GM23248 (cell line): ENCODE results near the gene TCAF1. TPM values are rescaled to one million over a fixed set of nuclear protein-coding genes. Genes with fewer than 3 reads are reported as not detected.
A peak's percentile ranks its signal among the peaks of the same experiment; 100 is the strongest.

Experiments used
- DNase-seq: peaks from one replicate; pipeline ENCODE4 v3.0.0-alpha.2; 2015
- H2AFZ ChIP-seq: fragments of 200-600 bp; sonication (generic); 2 replicates; pipeline ENCODE4 v1.6.1; 2016; ENCODE audit warnings: antibody characterized with exemption
- H3F3A ChIP-seq: fragments of 200-600 bp; sonication (generic); 2 replicates; pipeline ENCODE4 v1.6.1; 2016; ENCODE audit warnings: mild to moderate bottlenecking, antibody characterized with exemption, mixed run types; ENCODE audit not compliant: insufficient read depth
- H3K27ac ChIP-seq: fragments of 200-600 bp; sonication (generic); 2 replicates; pipeline ENCODE4 v1.5.1; 2016; ENCODE audit warnings: mild to moderate bottlenecking
- H3K27me3 ChIP-seq: fragments of 200-600 bp; sonication (generic); replicated peaks from 2 replicates; pipeline ENCODE4 v1.6.1; 2016; ENCODE audit warnings: mild to moderate bottlenecking; ENCODE audit not compliant: insufficient read depth
- H3K36me3 ChIP-seq: fragments of 200-600 bp; sonication (generic); 2 replicates; pipeline ENCODE4 v1.6.1; 2016; ENCODE audit warnings: low read depth, mild to moderate bottlenecking
- H3K4me1 ChIP-seq: fragments of 200-600 bp; sonication (generic); 2 replicates; pipeline ENCODE4 v1.6.1; 2016; ENCODE audit warnings: mild to moderate bottlenecking; ENCODE audit not compliant: insufficient read depth
- H3K4me2 ChIP-seq: fragments of 200-600 bp; sonication (generic); one replicate; pipeline ENCODE4 v1.6.1; 2016; ENCODE audit warnings: mild to moderate bottlenecking; ENCODE audit not compliant: unreplicated experiment
- H3K4me3 ChIP-seq: fragments of 200-600 bp; sonication (generic); 2 replicates; pipeline ENCODE4 v1.5.1; 2016; ENCODE audit warnings: mild to moderate bottlenecking
- H3K79me2 ChIP-seq: fragments of 200-600 bp; sonication (generic); 2 replicates; pipeline ENCODE4 v1.6.1; 2016; ENCODE audit warnings: mild to moderate bottlenecking; ENCODE audit not compliant: insufficient read depth
- H3K9ac ChIP-seq: fragments of 200-600 bp; sonication (generic); 2 replicates; pipeline ENCODE4 v1.6.1; 2016; ENCODE audit warnings: mild to moderate bottlenecking
- H3K9me2 ChIP-seq: fragments of 200-600 bp; sonication (generic); 2 replicates; pipeline ENCODE4 v1.6.1; 2016; ENCODE audit warnings: mixed run types, mild to moderate bottlenecking, moderate library complexity; ENCODE audit not compliant: insufficient read depth
- H3K9me3 ChIP-seq: fragments of 200-600 bp; sonication (generic); one replicate; pipeline ENCODE4 v1.6.1; 2017; ENCODE audit warnings: low read depth
- H4K20me1 ChIP-seq: fragments of 200-600 bp; sonication (generic); 2 replicates; pipeline ENCODE4 v1.6.0; 2016; ENCODE audit not compliant: insufficient read depth
- EZH2 ChIP-seq: fragments of 200-600 bp; sonication (generic); IDR thresholded peaks from 2 replicates; pipeline ENCODE4 v1.6.1; 2018; ENCODE audit warnings: antibody characterized with exemption, mild to moderate bottlenecking; ENCODE audit not compliant: insufficient read depth, poor library complexity, severe bottlenecking
- EZH2phosphoT487 ChIP-seq: fragments of 200-600 bp; sonication (generic); IDR thresholded peaks from 2 replicates; pipeline ENCODE4 v1.6.1; 2018; ENCODE audit warnings: antibody characterized with exemption, moderate library complexity, mild to moderate bottlenecking, low read depth; ENCODE audit not compliant: insufficient read depth
- WGBS, 2 experiments: methylation state at CpG; one replicate each; pipeline ENCODE4 v1.1.6; 2015 to 2017; ENCODE audit warnings: low lambda C conversion rate in 2 of 2, low coverage in 1 of 2; ENCODE audit errors: missing lambda C conversion rate in 2 of 2; 5-methylcytosine and 5-hydroxymethylcytosine counted together
- in situ Hi-C: fragments of 300-500 bp; cut with MboI; formaldehyde crosslinking; loops from 2 replicates; pipeline ENCODE4 v1.15.0; 2020
- polyA plus RNA-seq: library from polyadenylated mRNA; unstranded; fragments of >200 nt; fragmentation: Nextera tagmentation; extraction: Ambion mirVana; gene quantifications from 2 replicates; pipeline ENCODE4 v1.2.1, GENCODE V29; 2016
- total RNA-seq: library from RNA; depleted of rRNA; stranded (reverse); fragments of >200 nt; shearing (Covaris generic); gene quantifications from 2 replicates; pipeline ENCODE4 v1.2.3, GENCODE V29; 2014

The TCAF1 gene
- total and polyA plus RNA-seq, 2 experiments from 2014 or later, result 46.5 to 82.9 TPM

DNA sequence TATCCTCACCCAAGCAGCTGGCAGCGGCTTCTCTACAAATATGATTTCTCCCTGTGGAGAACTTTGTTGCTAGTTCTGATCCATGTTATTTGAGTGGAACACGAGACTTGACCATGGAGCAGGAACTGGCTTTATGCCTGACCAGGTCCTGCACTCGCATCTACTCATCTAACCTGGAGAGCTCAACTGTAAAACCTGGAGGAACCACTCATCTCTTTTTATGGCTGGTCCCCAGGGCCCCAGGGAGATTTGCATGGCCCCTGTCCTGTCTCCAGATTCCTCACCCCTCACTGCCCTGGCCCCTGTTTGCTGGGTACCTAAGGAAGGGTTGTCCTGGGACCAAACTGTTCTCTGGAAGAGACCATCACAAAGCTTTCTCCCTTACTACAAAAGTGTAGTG lies 16.0 kb downstream of the TCAF1 start:
- no peaks in the 10 kb centered on the region for H3K9me2 ChIP-seq
- no peak for TF ChIP-seq EZH2
- TF ChIP-seq EZH2phosphoT487, result no peak
- WGBS, 2 experiments, result 96% methylated on average over 3 of the region's 3 CpGs
- H3F3A ChIP-seq, result peaks cover 3% of the 10 kb centered on the region; the same call in 1 of the 2 replicates
- H2AFZ ChIP-seq, result no peak overlapping the region
- H3K27ac ChIP-seq, result no peak overlapping the region
- H3K79me2 ChIP-seq, result peaks cover 86% of the 10 kb centered on the region
- DNase-seq, result no peak
- H3K4me3 ChIP-seq, result no peak overlapping the region
- H4K20me1 ChIP-seq, result peaks cover 5% of the 10 kb centered on the region; the same call in 1 of the 2 replicates
- no peaks in the 10 kb centered on the region for H3K27me3 ChIP-seq
- 0 out of 2 replicates have a peak, but pooled peaks cover 7% of the 10 kb centered on the region for H3K4me1 ChIP-seq
- in situ Hi-C loops, result loop anchor here (10.0 kb wide), 1 partner anchor 119 kb away; the partner anchor contains the start of gene OR6B1
- H3K9me3 ChIP-seq, result no peaks in the 10 kb centered on the region
- no peak overlapping the region for H3K4me2 ChIP-seq
- peaks cover 9% of the 10 kb centered on the region; the same call in 1 of the 2 replicates for H3K36me3 ChIP-seq
- H3K9ac ChIP-seq, result no peak overlapping the region

DNA sequence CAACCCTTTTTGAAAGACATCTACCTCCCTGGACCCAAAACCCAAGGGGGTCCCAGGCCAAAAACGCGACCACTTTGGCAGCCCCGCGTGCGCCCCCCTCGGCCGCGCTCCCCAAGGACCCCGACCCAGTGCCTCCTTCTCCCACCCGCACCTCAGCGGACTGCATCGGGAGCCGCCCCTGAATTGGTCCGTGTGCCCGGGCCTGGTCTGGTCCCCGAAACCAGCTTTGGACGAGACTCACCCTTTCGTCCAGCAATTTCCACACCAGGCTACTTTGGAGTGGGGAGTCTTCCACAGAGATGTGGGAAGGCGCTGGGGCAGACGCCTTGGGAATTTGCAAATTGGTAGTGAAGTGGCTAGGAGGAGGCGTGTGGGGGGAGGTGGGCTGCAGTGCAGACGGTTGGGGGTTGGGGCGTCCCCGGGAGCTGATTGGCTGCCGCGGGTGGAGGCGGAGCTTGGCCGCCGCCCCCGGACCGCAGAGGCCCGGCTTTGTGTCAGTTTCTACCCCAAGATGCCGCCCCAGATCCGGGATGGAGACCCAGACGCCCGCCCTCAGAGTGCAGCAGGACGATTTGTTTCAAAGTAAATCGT lies 16.9 kb downstream of the TCAF1 start:
- 0 out of 2 replicates have a peak, but pooled peaks cover 7% of the 10 kb centered on the region for H3K4me1 ChIP-seq
- H3K9me2 ChIP-seq, result no peaks in the 10 kb centered on the region
- peaks cover 9% of the 10 kb centered on the region; the same call in 1 of the 2 replicates for H3K36me3 ChIP-seq
- peak; percentile 76 for DNase-seq
- peaks cover 5% of the 10 kb centered on the region; the same call in 1 of the 2 replicates for H4K20me1 ChIP-seq
- no peak overlapping the region for H3K27ac ChIP-seq
- WGBS, 2 experiments, result 15 to 18% methylated on average over 28 to 38 of the region's 38 CpGs
- H3K79me2 ChIP-seq, result peaks cover 86% of the 10 kb centered on the region
- peak overlapping the region; percentile 75 for H3K9ac ChIP-seq
- TF ChIP-seq EZH2, result no peak
- TF ChIP-seq EZH2phosphoT487, result no peak
- peak overlapping the region; percentile 79 for H2AFZ ChIP-seq
- H3K9me3 ChIP-seq, result no peaks in the 10 kb centered on the region
- H3F3A ChIP-seq, result no peaks in the 10 kb centered on the region
- in situ Hi-C loops, result loop anchor here (10.0 kb wide), 1 partner anchor 120 kb away; the partner anchor contains the start of gene OR6B1
- H3K27me3 ChIP-seq, result no peaks in the 10 kb centered on the region
- peak overlapping the region; percentile 70 for H3K4me3 ChIP-seq
- peak overlapping the region; percentile 70 for H3K4me2 ChIP-seq

DNA sequence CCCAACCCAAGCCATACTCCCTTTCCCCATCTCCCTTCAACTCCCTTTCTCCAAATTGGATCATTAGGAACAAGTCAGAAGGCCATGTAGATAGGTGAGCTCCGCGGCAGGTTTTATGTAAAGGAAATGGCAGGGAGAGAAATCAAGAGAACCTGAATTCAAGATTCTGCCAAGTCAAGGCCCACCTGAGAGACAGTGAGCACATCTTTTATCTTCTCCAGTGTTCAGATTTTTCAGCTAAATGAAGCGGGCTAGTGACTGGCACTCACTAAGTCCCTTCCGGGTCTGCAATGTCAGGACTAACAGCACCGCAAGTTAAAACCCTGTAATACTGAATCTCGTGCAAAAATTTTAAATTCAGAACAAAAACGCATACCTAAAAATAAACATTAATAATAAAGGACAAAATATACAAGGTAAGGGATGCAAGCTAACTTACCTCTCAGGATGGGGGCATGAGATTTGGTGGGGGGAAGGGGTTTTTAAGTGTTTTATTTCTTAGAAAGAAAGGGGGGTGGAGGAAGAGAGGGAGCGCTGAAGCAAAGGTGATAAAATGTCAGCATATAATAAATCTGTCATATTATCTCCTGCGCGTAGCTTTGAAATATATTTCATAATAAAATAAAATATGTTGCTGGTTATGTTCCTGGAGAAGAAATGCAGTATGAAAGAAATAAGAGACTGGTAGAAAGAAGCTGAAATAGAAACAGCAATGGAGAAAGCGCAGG lies 17.6 kb downstream of the TCAF1 start:
- in situ Hi-C loops, result loop anchor here (10.0 kb wide), 1 partner anchor 120 kb away; the partner anchor contains the start of gene OR6B1
- no peaks in the 10 kb centered on the region for H3K27me3 ChIP-seq
- 62 to 64% methylated on average over 11 of the region's 11 CpGs for WGBS, 2 experiments
- no peak overlapping the region for H3K27ac ChIP-seq
- peaks cover 9% of the 10 kb centered on the region; the same call in 1 of the 2 replicates for H3K36me3 ChIP-seq
- peaks cover 86% of the 10 kb centered on the region for H3K79me2 ChIP-seq
- no peaks in the 10 kb centered on the region for H3K9me3 ChIP-seq
- peak overlapping the region; percentile 70 for H3K4me3 ChIP-seq
- DNase-seq, result no peak
- H3F3A ChIP-seq, result no peaks in the 10 kb centered on the region
- H3K4me2 ChIP-seq, result peak overlapping the region; percentile 70
- peak overlapping the region; percentile 79 for H2AFZ ChIP-seq
- no peaks in the 10 kb centered on the region for H3K9me2 ChIP-seq
- no peak for TF ChIP-seq EZH2phosphoT487
- no peak for TF ChIP-seq EZH2
- 0 out of 2 replicates have a peak, but pooled peaks cover 7% of the 10 kb centered on the region for H3K4me1 ChIP-seq
- peak overlapping the region; percentile 75 for H3K9ac ChIP-seq
- peaks cover 5% of the 10 kb centered on the region; the same call in 1 of the 2 replicates for H4K20me1 ChIP-seq

GRCh38 chr7:143882604-143883078 lies 19.3 kb downstream of the TCAF1 start:
- H3K9me2 ChIP-seq, result no peaks in the 10 kb centered on the region
- peak overlapping the region; percentile 74 for H3K9ac ChIP-seq
- no peaks in the 10 kb centered on the region for H3K27me3 ChIP-seq
- peak overlapping the region; percentile 85 for H3K4me2 ChIP-seq
- H3K9me3 ChIP-seq, result no peaks in the 10 kb centered on the region
- H3K79me2 ChIP-seq, result peaks cover 86% of the 10 kb centered on the region
- peak; percentile 69 for DNase-seq
- no peaks in the 10 kb centered on the region for H4K20me1 ChIP-seq
- H3K4me1 ChIP-seq, result 0 out of 2 replicates have a peak, but pooled peaks cover 7% of the 10 kb centered on the region
- in situ Hi-C loops, result loop anchor here (10.0 kb wide), 1 partner anchor 122 kb away; the partner anchor contains the start of gene OR6B1
- H3K36me3 ChIP-seq, result no peaks in the 10 kb centered on the region; the same call in 1 of the 2 replicates
- 2 to 3% methylated on average over 18 to 28 of the region's 28 CpGs for WGBS, 2 experiments
- H2AFZ ChIP-seq, result peak overlapping the region; percentile 81
- H3K27ac ChIP-seq, result 0 out of 2 replicates have a peak overlapping the region, but pooled peaks have one; percentile 6
- peak overlapping the region; percentile 77 for H3K4me3 ChIP-seq
- no peaks in the 10 kb centered on the region for H3F3A ChIP-seq
- no peak for TF ChIP-seq EZH2phosphoT487
- TF ChIP-seq EZH2, result no peak
